ENCODE results near the gene ZNF630. TPM values are rescaled to one million over a fixed set of nuclear protein-coding genes. Genes with fewer than 3 reads are reported as not detected.
"Not testable (repeated sequence)": the region's sequence is repeated elsewhere in the genome, so short reads cannot be mapped to it uniquely, and the experiment has no call there.

The ZNF630 gene
- total RNA-seq, 4 donors from 2014 or later: 2.3 to 5.3 (median 3.7) TPM

- Histone ChIP-seq H3K27me3 (no peaks in the 10 kb centered on the region), H3K27ac (no peak overlapping the region), H3K4me3 (no peak overlapping the region), H3K9me3 (no peaks in the 10 kb centered on the region), H3K4me1 (peaks cover 0 to 17% (median 0%) of the 10 kb centered on the region in 4 donors), H3K36me3 (no peaks in the 10 kb centered on the region)
- TF ChIP-seq EP300 (IDR thresholded peaks at IDR 0.05): no peak
- no peak for TF ChIP-seq CTCF (IDR thresholded peaks at IDR 0.05)
- TF ChIP-seq POLR2A (IDR thresholded peaks at IDR 0.05): no peak
- DNase-seq (ENCODE audit: low spot score in 2 of 2): no peak
- WGBS, 2 donors: 79 to 96% methylated on average over 5 to 8 of the region's 8 CpGs
Observed at GRCh38 chrX:48028091-48028490, 43.3 kb downstream of the ZNF630 start.

GRCh38 chrX:48027545-48027944 lies 43.9 kb downstream of the ZNF630 start:
- H3K9me3 ChIP-seq; H3K4me3 ChIP-seq; DNase-seq (ENCODE audit: low spot score in 2 of 2); H3K27me3 ChIP-seq; H3K36me3 ChIP-seq; H3K27ac ChIP-seq: not testable (repeated sequence)
- WGBS, 2 donors: 80% methylated on average over 3 of the region's 4 CpGs; no CpG with 5 or more reads in 1 of the 2 donors
- H3K4me1 ChIP-seq: peaks cover 0 to 17% (median 0%) of the 10 kb centered on the region in 4 donors

- Histone ChIP-seq H3K27ac (peak overlapping the region in 2 of 4 donors; percentile 46 to 54), H3K27me3 (no peaks in the 10 kb centered on the region), H3K36me3 (no peaks in the 10 kb centered on the region), H3K4me3 (no peak overlapping the region), H3K4me1 (peaks cover 0 to 17% (median 0%) of the 10 kb centered on the region in 4 donors), H3K9me3 (no peaks in the 10 kb centered on the region)
- DNase-seq (ENCODE audit: low spot score in 2 of 2): peak in 1 of 2 donors; percentile 66
- 2 to 20% methylated on average over 7 of the region's 7 CpGs for WGBS, 2 donors
- TF ChIP-seq CTCF (IDR thresholded peaks at IDR 0.05) (peak; percentile 35 to 66 (median 47)), POLR2A (IDR thresholded peaks at IDR 0.05) (no peak)
Observed at GRCh38 chrX:48025561-48025960, 45.9 kb downstream of the ZNF630 start.

DNA sequence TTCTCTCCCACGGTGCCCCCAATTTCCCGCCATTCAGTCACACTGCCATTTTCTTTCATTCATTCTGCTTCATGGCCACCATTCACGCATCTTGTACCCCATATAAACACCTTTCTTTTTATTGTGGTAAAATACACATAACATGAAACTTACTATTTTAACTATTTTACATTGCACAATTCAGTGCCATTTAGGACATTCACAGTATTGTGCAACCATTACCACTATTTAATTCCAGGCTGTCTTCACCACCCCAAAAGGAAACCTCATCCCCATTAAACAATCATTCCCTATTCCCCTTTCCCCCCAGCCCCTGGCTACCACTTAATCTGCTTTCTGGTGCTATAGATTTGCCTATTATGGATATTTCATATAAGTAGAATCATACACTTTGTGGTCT lies 48.7 kb downstream of the ZNF630 start:
- TF ChIP-seq CTCF (IDR thresholded peaks at IDR 0.05) (no peak), POLR2A (IDR thresholded peaks at IDR 0.05) (no peak), EP300 (IDR thresholded peaks at IDR 0.05) (no peak)
- Histone ChIP-seq H3K36me3 (no peaks in the 10 kb centered on the region), H3K4me3 (no peak overlapping the region), H3K4me1 (peaks cover 0 to 17% (median 0%) of the 10 kb centered on the region in 4 donors), H3K27me3 (no peaks in the 10 kb centered on the region), H3K9me3 (no peaks in the 10 kb centered on the region), H3K27ac (no peak overlapping the region)
- 74 to 90% methylated on average over 3 of the region's 3 CpGs for WGBS, 2 donors
- no peak for DNase-seq (ENCODE audit: low spot score in 2 of 2)

DNA sequence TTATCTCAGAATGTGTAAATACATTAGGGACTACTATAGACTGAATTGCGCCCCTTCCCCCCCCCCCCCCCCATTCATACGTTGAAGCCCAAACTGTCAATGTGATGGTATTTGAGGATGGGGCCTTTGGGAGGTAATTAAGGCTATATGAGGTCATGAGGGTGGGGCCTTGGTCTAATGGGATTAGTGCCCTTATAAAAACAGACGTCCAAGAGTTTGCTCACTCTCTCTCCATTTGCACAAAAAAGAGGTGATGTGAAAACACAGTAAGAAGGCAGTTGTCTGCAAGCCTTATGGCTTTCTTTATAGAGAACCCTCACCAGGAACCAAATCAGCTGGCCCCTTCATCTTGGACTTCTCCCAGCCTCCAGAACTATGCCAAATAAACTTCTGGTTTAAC lies 49.3 kb downstream of the ZNF630 start:
- DNase-seq (ENCODE audit: low spot score in 2 of 2): no peak
- no peaks in the 10 kb centered on the region for H3K36me3 ChIP-seq
- peak overlapping the region in 1 of 4 donors; percentile 58 for H3K4me3 ChIP-seq

More for the DNA sequence above, 49.3 kb downstream of the ZNF630 start:
- WGBS, 2 donors: 38 to 62% methylated on average over 1 to 3 of the region's 3 CpGs
- Histone ChIP-seq H3K27me3 (no peaks in the 10 kb centered on the region), H3K9me3 (no peaks in the 10 kb centered on the region), H3K4me1 (peaks cover 0 to 17% (median 0%) of the 10 kb centered on the region in 4 donors), H3K27ac (peak overlapping the region in 2 of 4 donors; percentile 82 to 93)
- TF ChIP-seq POLR2A (IDR thresholded peaks at IDR 0.05): no peak
- TF ChIP-seq EP300 (IDR thresholded peaks at IDR 0.05): no peak
- TF ChIP-seq CTCF (IDR thresholded peaks at IDR 0.05): no peak
